B cell (primary cell): ENCODE data around the gene UGT2A2. TPM values are rescaled to one million over a fixed set of nuclear protein-coding genes. Genes with fewer than 3 reads are reported as not detected.
"Not testable (repeated sequence)": the region's sequence is repeated elsewhere in the genome, so short reads cannot be mapped to it uniquely, and the experiment has no call there.

ENCODE experiments used
- ATAC-seq: fragments of 200-7000 bp; cut with Tn5 transposase; one replicate; pipeline ENCODE4 v1.10.0; 2021; ENCODE audit warnings: low read depth, mild to moderate bottlenecking, moderate number of reproducible peaks, moderate library complexity
- CTCF ChIA-PET: fragments of 350-600 bp; sonication (Branson Sonifier 250); formaldehyde crosslinking; loops from one replicate; lab custom pipeline; 2021; ENCODE audit warnings: antibody characterized with exemption, inconsistent platforms; lab: Charles Lee
- POLR2A ChIA-PET: fragments of 350-600 bp; sonication (Branson Sonifier 250); formaldehyde crosslinking; loops from one replicate; lab custom pipeline; 2021; ENCODE audit warnings: antibody characterized with exemption; lab: Charles Lee
- DNase-seq: peaks from one replicate; pipeline ENCODE4 v3.0.0; 2013
- H2AFZ ChIP-seq: 2 replicates; pipeline ENCODE4 v1.6.1; 2012; ENCODE audit warnings: mild to moderate bottlenecking, low read depth, low read length; ENCODE audit not compliant: insufficient read depth, poor library complexity, severe bottlenecking
- H3K27ac ChIP-seq, 2 donors: 1 replicate in 1 of 2; 2 replicates in 1 of 2; pipeline ENCODE4 v1.5.1; 2012 to 2013; ENCODE audit warnings: low read length in 2 of 2, mild to moderate bottlenecking in 2 of 2, moderate library complexity in 1 of 2
- H3K27me3 ChIP-seq, 4 experiments: fragments of 200-600 bp in 1 of 4; sonication (generic) in 1 of 4; replicated peaks in 1 of 4; 1 replicate in 2 of 4; 2 replicates in 2 of 4; pipeline versions ENCODE4 v1.6.1 to v1.7.0; 2013 to 2016; ENCODE audit warnings: low read length in 3 of 4, mild to moderate bottlenecking in 2 of 4, mixed read lengths in 1 of 4, moderate library complexity in 1 of 4; ENCODE audit not compliant: insufficient read depth in 4 of 4, control insufficient read depth in 3 of 4; ENCODE audit errors: control extremely low read depth in 1 of 4
- H3K36me3 ChIP-seq, 2 experiments: replicated peaks in 1 of 2; 1 replicate in 1 of 2; 2 replicates in 1 of 2; pipeline versions ENCODE4 v1.6.1 to v1.7.1; 2013; ENCODE audit warnings: low read length in 1 of 2; ENCODE audit not compliant: insufficient read depth in 2 of 2, control insufficient read depth in 1 of 2; ENCODE audit errors: control extremely low read depth in 1 of 2, extremely low read depth in 1 of 2
- H3K4me1 ChIP-seq, 2 donors: fragments of 200-600 bp in 1 of 2; sonication (generic) in 1 of 2; 1 replicate in 1 of 2; 2 replicates in 1 of 2; pipeline versions ENCODE4 v1.5.1 to v1.6.1; 2013 to 2017; ENCODE audit warnings: low read length in 2 of 2; ENCODE audit not compliant: control insufficient read depth in 2 of 2, insufficient read depth in 2 of 2
- H3K4me2 ChIP-seq: replicated peaks from 2 replicates; pipeline ENCODE3; 2012; ENCODE audit warnings: mild to moderate bottlenecking, low read depth, low read length; ENCODE audit not compliant: poor library complexity, severe bottlenecking
- H3K4me3 ChIP-seq, 5 experiments: fragments of 200-600 bp in 1 of 5; sonication (generic) in 1 of 5; 1 replicate in 3 of 5; 2 replicates in 2 of 5; pipeline versions ENCODE4 v1.5.1 to v1.7.0; 2011 to 2016; ENCODE audit warnings: low read length in 4 of 5, mild to moderate bottlenecking in 4 of 5, low read depth in 2 of 5, control low read depth in 1 of 5, moderate library complexity in 1 of 5; ENCODE audit not compliant: insufficient read depth in 1 of 5; ENCODE audit errors: control extremely low read depth in 1 of 5, extremely low read depth in 1 of 5
- H3K79me2 ChIP-seq: fragments of 200-600 bp; sonication (generic); one replicate; pipeline ENCODE4 v1.6.0; 2016; ENCODE audit warnings: low read length; ENCODE audit not compliant: control insufficient read depth, insufficient read depth
- H3K9ac ChIP-seq: fragments of 200-600 bp; sonication (generic); 2 replicates; pipeline ENCODE4 v1.6.1; 2017; ENCODE audit warnings: mild to moderate bottlenecking, low read length, moderate library complexity
- H3K9me3 ChIP-seq, 3 donors: one replicate each; pipeline versions ENCODE4 v1.6.1 to v1.7.1; 2013; ENCODE audit warnings: low read length in 2 of 3; ENCODE audit not compliant: control insufficient read depth in 2 of 3, insufficient read depth in 1 of 3; ENCODE audit errors: control extremely low read depth in 1 of 3
- H4K20me1 ChIP-seq: 2 replicates; pipeline ENCODE4 v1.6.0; 2012; ENCODE audit warnings: mild to moderate bottlenecking, low read length; ENCODE audit not compliant: insufficient read depth, control insufficient read depth, poor library complexity, severe bottlenecking
- H3K27ac Mint-ChIP-seq: one replicate; pipeline ENCODE4 v1.8.0; 2021; ENCODE audit warnings: mixed read lengths
- H3K27me3 Mint-ChIP-seq: one replicate; pipeline ENCODE4 v1.8.0; 2021; ENCODE audit warnings: mixed read lengths
- H3K4me1 Mint-ChIP-seq: one replicate; pipeline ENCODE4 v1.8.0; 2021; ENCODE audit warnings: mixed read lengths
- H3K4me3 Mint-ChIP-seq: one replicate; pipeline ENCODE4 v1.8.0; 2021; ENCODE audit warnings: mixed read lengths
- H3K9me3 Mint-ChIP-seq: one replicate; pipeline ENCODE4 v1.8.0; 2022; ENCODE audit warnings: mixed read lengths; ENCODE audit not compliant: insufficient read depth
- EZH2 ChIP-seq: IDR thresholded peaks from 2 replicates; pipeline ENCODE4 v1.6.1; 2012; ENCODE audit warnings: borderline replicate concordance, low read depth, mild to moderate bottlenecking, moderate library complexity, low read length; ENCODE audit not compliant: insufficient read depth, poor library complexity, severe bottlenecking
- WGBS: methylation state at CpG from one replicate; pipeline ENCODE4 v1.1.5; 2013; ENCODE audit warnings: missing lambda C conversion rate; ENCODE audit not compliant: insufficient coverage; 5-methylcytosine and 5-hydroxymethylcytosine counted together
- intact Hi-C: fragments of 100-400 bp; cut with micrococcal nuclease; formaldehyde crosslinking; loops from one replicate; pipeline ENCODE4 v1.10.0; 2022
- polyA plus RNA-seq: library from polyadenylated mRNA; depleted of rRNA; stranded (reverse); fragments of >200 nt; gene quantifications from 2 replicates; pipeline ENCODE4 v1.2.3, GENCODE V29; 2012
- total RNA-seq, 2 donors: library from RNA; stranded (reverse); fragments of 120-200 nt in 1 of 2; gene quantifications; 1 replicate in 1 of 2; 2 replicates in 1 of 2; pipeline versions ENCODE4 v1.2.3 to v1.2.4, GENCODE V29; 2013 to 2022
- TF ChIP-seq, protein P1 (sequence below): fragments of 200-600 bp; IDR thresholded peaks from one replicate; pipeline ENCODE4 v1.8.0; 2022; ENCODE audit warnings: antibody characterized with exemption, mild to moderate bottlenecking

Gene UGT2A2
- total and polyA plus RNA-seq, 2 donors (not counting 1 experiment from before 2014, with no cell fraction given) = not detected

DNA sequence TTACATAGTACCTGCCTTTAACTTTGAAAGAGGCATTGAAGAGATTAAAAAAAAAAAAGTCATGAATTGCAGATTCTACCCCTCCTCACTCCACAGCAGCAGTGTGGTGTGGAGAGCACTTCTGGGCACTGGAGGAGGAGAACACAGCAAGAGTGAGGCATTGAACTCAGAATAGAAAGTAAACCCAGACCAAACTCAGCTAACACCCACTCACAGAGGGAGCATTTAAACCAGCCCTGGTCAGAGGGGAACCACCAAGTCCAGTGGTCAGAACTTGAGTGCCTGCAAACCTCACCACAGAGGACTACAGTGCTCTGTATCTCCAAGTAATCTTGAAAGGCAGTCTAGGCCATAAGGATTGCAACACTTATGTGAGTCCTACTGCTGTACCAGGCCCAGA lies 29.2 kb upstream of the UGT2A2 start:
- DNase-seq = no peak
- H3K27ac Mint-ChIP-seq = no peak overlapping the region
- H3K9me3 Mint-ChIP-seq = no peaks in the 10 kb centered on the region
- H3K4me3 Mint-ChIP-seq = no peak overlapping the region
- POLR2A ChIA-PET = no interaction called here
- ATAC-seq = no peak
- no peak for TF ChIP-seq EZH2
- TF ChIP-seq, protein P1, sequence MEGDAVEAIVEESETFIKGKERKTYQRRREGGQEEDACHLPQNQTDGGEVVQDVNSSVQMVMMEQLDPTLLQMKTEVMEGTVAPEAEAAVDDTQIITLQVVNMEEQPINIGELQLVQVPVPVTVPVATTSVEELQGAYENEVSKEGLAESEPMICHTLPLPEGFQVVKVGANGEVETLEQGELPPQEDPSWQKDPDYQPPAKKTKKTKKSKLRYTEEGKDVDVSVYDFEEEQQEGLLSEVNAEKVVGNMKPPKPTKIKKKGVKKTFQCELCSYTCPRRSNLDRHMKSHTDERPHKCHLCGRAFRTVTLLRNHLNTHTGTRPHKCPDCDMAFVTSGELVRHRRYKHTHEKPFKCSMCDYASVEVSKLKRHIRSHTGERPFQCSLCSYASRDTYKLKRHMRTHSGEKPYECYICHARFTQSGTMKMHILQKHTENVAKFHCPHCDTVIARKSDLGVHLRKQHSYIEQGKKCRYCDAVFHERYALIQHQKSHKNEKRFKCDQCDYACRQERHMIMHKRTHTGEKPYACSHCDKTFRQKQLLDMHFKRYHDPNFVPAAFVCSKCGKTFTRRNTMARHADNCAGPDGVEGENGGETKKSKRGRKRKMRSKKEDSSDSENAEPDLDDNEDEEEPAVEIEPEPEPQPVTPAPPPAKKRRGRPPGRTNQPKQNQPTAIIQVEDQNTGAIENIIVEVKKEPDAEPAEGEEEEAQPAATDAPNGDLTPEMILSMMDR = no peak
- no peak overlapping the region for H3K4me2 ChIP-seq
- no peaks in the 10 kb centered on the region for H3K27me3 ChIP-seq
- H3K27me3 Mint-ChIP-seq = no peaks in the 10 kb centered on the region
- no peaks in the 10 kb centered on the region for H3K4me1 Mint-ChIP-seq
- no peak overlapping the region for H2AFZ ChIP-seq
- CTCF ChIA-PET = no interaction called here
- intact Hi-C loops = no loop called here
- no peak overlapping the region for H3K27ac ChIP-seq
- no peaks in the 10 kb centered on the region for H3K4me1 ChIP-seq
- H3K9me3 ChIP-seq = no peaks in the 10 kb centered on the region
- no peaks in the 10 kb centered on the region for H3K79me2 ChIP-seq
- no peaks in the 10 kb centered on the region for H3K36me3 ChIP-seq
- H4K20me1 ChIP-seq = no peaks in the 10 kb centered on the region
- no peak overlapping the region for H3K4me3 ChIP-seq
- H3K9ac ChIP-seq = no peak overlapping the region

DNA sequence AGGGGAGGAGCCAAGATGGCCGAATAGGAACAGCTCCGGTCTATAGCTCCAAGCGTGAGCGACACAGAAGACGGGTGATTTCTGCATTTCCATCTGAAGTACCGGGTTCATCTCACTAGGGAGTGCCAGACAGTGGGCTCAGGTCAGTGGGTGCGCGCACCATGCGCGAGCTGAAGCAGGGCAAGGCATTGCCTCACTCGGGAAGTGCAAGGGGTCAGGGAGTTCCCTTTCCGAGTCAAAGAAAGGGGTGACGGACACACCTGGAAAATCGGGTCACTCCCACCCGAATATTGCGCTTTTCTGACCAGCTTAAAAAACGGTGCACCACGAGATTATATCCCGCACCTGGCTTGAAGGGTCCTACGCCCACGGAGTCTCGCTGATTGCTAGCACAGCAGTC lies 24.6 kb upstream of the UGT2A2 start:
- H2AFZ ChIP-seq, H3K27ac ChIP-seq, H4K20me1 ChIP-seq, H3K9me3 ChIP-seq, H3K4me1 Mint-ChIP-seq, H3K79me2 ChIP-seq, H3K4me3 Mint-ChIP-seq, POLR2A ChIA-PET, H3K4me3 ChIP-seq, H3K9me3 Mint-ChIP-seq, H3K4me1 ChIP-seq, H3K27ac Mint-ChIP-seq, H3K36me3 ChIP-seq, CTCF ChIA-PET, H3K27me3 ChIP-seq, H3K27me3 Mint-ChIP-seq, H3K9ac ChIP-seq, DNase-seq, ATAC-seq, intact Hi-C loops, H3K4me2 ChIP-seq: not testable (repeated sequence)
- 93% methylated on average over 13 of the region's 22 CpGs for WGBS

DNA sequence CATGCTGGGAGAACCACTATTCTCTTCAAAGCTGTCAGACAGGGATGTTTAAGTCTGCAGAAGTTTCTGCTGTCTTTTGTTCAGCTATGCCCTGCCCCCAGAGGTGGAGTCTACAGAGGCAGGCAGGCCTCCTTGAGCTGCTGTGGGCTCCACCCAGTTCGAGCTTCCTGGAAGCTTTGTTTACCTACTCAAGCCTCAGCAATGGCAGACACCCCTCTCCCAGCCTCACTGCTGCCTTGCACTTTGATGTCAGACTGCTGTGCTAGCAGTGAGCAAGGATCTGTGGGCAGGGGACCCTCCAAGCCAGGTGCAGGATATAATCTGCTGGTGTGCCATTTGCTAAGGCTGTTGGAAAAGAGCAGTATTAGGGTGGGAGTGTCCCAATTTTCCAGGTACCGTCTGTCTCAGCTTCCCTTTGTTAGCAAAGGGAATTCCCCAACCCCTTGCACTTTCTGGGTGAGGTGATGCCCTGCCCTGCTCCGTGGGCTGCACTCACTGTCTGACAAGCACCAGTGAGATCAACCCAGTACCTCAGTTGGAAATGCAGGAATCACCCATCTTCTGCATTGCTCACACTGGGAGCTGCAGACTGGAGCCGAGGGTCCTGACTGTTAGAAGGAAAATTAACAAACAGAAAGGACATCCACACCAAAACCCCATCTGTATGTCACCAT lies 21.8 kb upstream of the UGT2A2 start:
- not testable (repeated sequence) for H3K27ac Mint-ChIP-seq

More for the DNA sequence above, 21.8 kb upstream of the UGT2A2 start:
- H3K9me3 Mint-ChIP-seq, intact Hi-C loops, H3K79me2 ChIP-seq, CTCF ChIA-PET, H3K27ac ChIP-seq, DNase-seq, ATAC-seq, H3K27me3 ChIP-seq, H3K4me1 Mint-ChIP-seq, H3K4me3 ChIP-seq, H3K9me3 ChIP-seq, H3K4me2 ChIP-seq, H3K27me3 Mint-ChIP-seq, POLR2A ChIA-PET, H2AFZ ChIP-seq, H3K9ac ChIP-seq, H3K4me1 ChIP-seq, H3K36me3 ChIP-seq, H3K4me3 Mint-ChIP-seq, H4K20me1 ChIP-seq: not testable (repeated sequence)
- 68% methylated on average over 3 of the region's 4 CpGs for WGBS
